Measurements from ENCODE around the gene TMEM132C.

TMEM132C gene

GRCh38 chr12:128680555-128680954 lies 413.6 kb downstream of the TMEM132C start:
- DNase-seq = no peak

- no peak for DNase-seq
Measured at GRCh38 chr12:128682548-128683275, 415.7 kb downstream of the TMEM132C start.

- DNase-seq = no peak
Measured at GRCh38 chr12:128684352-128684751, 417.4 kb downstream of the TMEM132C start.

- DNase-seq = no peak
Measured at GRCh38 chr12:128685903-128686475, 419.0 kb downstream of the TMEM132C start.

- no peak for DNase-seq
Measured at GRCh38 chr12:128687851-128688250, 420.9 kb downstream of the TMEM132C start.

GRCh38 chr12:128690641-128691040 lies 423.7 kb downstream of the TMEM132C start:
- peak; percentile 57 for DNase-seq

- DNase-seq = no peak
Measured at GRCh38 chr12:128693115-128693514, 426.1 kb downstream of the TMEM132C start.

- no peak for DNase-seq
Measured at GRCh38 chr12:128693771-128694170, 426.8 kb downstream of the TMEM132C start.

- no peak for DNase-seq
Measured at GRCh38 chr12:128694445-128694844, 427.5 kb downstream of the TMEM132C start.

GRCh38 chr12:128695697-128696096 lies 428.7 kb downstream of the TMEM132C start:
- no peak for DNase-seq

- DNase-seq = no peak
Measured at GRCh38 chr12:128698301-128698972, 431.5 kb downstream of the TMEM132C start.

- DNase-seq = no peak
Measured at GRCh38 chr12:128699106-128699505, 432.1 kb downstream of the TMEM132C start.

- DNase-seq = no peak
Measured at GRCh38 chr12:128702371-128702770, 435.4 kb downstream of the TMEM132C start.

GRCh38 chr12:128705140-128705539 lies 438.2 kb downstream of the TMEM132C start:
- DNase-seq = no peak

GRCh38 chr12:128707488-128707887 lies 440.5 kb downstream of the TMEM132C start:
- DNase-seq = no peak

GRCh38 chr12:128708789-128709188 lies 441.8 kb downstream of the TMEM132C start:
- DNase-seq = no peak

- DNase-seq = no peak
Measured at GRCh38 chr12:128709660-128710059, 442.7 kb downstream of the TMEM132C start.

GRCh38 chr12:128711486-128711885 lies 444.5 kb downstream of the TMEM132C start:
- no peak for DNase-seq

GRCh38 chr12:128712622-128713021 lies 445.7 kb downstream of the TMEM132C start:
- DNase-seq = no peak

- DNase-seq = no peak
Measured at GRCh38 chr12:128715485-128715884, 448.5 kb downstream of the TMEM132C start.

GRCh38 chr12:128724468-128725046 lies 457.6 kb downstream of the TMEM132C start:
- no peak for DNase-seq

- no peak for DNase-seq
Measured at GRCh38 chr12:128726886-128727285, 459.9 kb downstream of the TMEM132C start.

GRCh38 chr12:128727461-128727860 lies 460.5 kb downstream of the TMEM132C start:
- DNase-seq = no peak

GRCh38 chr12:128727999-128728398 lies 461.0 kb downstream of the TMEM132C start:
- DNase-seq = no peak
